Measurements from ENCODE around the gene NOC2L. TPM values are rescaled to one million over a fixed set of nuclear protein-coding genes. Genes with fewer than 3 reads are reported as not detected.

NOC2L gene
- total and polyA plus RNA-seq, 9 of the 15 experiments (the other 6 are each of a cell fraction or from before 2014, with no cell fraction given): 4.0 to 410 (median 200) TPM

DNA sequence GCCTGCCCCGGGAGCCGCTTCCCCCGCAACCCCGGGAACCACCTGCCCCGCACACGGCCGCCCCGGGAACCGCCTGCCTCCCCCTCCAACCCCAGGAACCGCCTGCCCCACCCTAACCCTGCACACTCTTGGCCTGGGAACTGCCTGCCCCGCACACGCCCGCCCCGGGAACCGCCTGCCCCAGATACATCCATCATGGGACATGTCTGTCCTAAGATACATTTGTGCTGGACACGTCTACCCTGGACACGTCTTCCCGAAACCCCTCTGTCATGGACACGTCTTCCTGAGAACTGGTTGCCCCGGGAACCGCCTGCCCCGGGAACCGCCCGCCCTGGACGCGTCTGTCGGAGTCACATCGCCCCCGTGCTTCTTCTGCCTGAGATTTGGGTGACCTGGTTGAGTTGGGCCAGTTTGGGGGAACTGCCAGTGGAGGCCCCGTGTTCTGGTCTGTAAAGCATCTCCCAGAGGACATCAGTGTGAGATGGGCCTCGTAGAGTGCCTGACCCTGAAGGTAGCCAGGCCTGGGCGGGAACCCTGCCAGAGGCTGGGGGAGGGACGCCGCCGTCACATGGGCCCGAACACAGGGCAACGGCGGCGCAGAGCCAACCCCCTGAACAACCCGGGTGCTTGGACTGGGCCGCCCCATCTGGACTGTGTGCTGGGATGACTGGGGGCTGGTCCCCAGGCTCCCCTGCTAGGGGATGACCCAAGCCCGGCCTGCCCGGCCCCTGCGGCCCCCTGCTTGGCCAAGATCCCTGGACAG, 19.2 kb upstream of the NOC2L start (continued):
- TF ChIP-seq E2F6 (IDR thresholded peaks at IDR 0.05; ENCODE audit: borderline replicate concordance in 1 of 2, extremely low read depth in 1 of 2, insufficient read depth in 1 of 2, insufficient read length in 1 of 2, low read depth in 1 of 2, low read length in 1 of 2, poor library complexity in 1 of 2, severe bottlenecking in 1 of 2) (peak in 1 of 2 experiments; percentile 78), SRSF9 (IDR thresholded peaks at IDR 0.05; ENCODE audit: borderline replicate concordance, low read depth, low read length) (no peak), SETDB1 (IDR thresholded peaks at IDR 0.05; ENCODE audit: low read length) (no peak), RBM39 (optimal IDR thresholded peaks at IDR 0.05; ENCODE audit: low read depth, low read length) (no peak), EP300 (IDR thresholded peaks at IDR 0.05; ENCODE audit: low read length) (no peak), L3MBTL2 (IDR thresholded peaks at IDR 0.05) (0 out of 2 replicates have a peak, but pooled peaks have one; percentile 39), NFIC (IDR thresholded peaks at IDR 0.05) (peak; percentile 55; the same call in 1 of the 2 replicates), NONO (IDR thresholded peaks at IDR 0.05; ENCODE audit: low read depth in 2 of 2, low read length in 1 of 2) (no peak), USF2 (CRISPR knock-in tag; IDR thresholded peaks at IDR 0.05) (peak; percentile 50; the same call in 1 of the 2 replicates), ZNF717 (CRISPR knock-in tag; IDR thresholded peaks at IDR 0.05) (no peak), ZNF780A (CRISPR knock-in tag; IDR thresholded peaks at IDR 0.05) (no peak), ZNF778 (CRISPR knock-in tag; IDR thresholded peaks at IDR 0.05) (no peak), POLR2A (conservative IDR thresholded peaks at IDR 0.05) (no peak), GTF2A2 (tag; IDR thresholded peaks at IDR 0.05) (no peak), RCOR1 (IDR thresholded peaks at IDR 0.05; ENCODE audit: borderline replicate concordance in 1 of 2, low read depth in 2 of 2, low read length in 2 of 2) (no peak), GATAD2A (IDR thresholded peaks at IDR 0.05) (0 out of 2 replicates have a peak, but pooled peaks have one; percentile 14), HES1 (IDR thresholded peaks at IDR 0.05; ENCODE audit: low read depth) (no peak), NCOA4 (IDR thresholded peaks at IDR 0.05; ENCODE audit: partially characterized antibody) (no peak)
- TF ChIP-seq, protein P1, sequence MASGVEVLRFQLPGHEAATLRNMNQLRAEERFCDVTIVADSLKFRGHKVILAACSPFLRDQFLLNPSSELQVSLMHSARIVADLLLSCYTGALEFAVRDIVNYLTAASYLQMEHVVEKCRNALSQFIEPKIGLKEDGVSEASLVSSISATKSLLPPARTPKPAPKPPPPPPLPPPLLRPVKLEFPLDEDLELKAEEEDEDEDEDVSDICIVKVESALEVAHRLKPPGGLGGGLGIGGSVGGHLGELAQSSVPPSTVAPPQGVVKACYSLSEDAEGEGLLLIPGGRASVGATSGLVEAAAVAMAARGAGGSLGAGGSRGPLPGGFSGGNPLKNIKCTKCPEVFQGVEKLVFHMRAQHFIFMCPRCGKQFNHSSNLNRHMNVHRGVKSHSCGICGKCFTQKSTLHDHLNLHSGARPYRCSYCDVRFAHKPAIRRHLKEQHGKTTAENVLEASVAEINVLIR (CRISPR knock-in tag; IDR thresholded peaks at IDR 0.05): no peak
- TF ChIP-seq, protein P2, sequence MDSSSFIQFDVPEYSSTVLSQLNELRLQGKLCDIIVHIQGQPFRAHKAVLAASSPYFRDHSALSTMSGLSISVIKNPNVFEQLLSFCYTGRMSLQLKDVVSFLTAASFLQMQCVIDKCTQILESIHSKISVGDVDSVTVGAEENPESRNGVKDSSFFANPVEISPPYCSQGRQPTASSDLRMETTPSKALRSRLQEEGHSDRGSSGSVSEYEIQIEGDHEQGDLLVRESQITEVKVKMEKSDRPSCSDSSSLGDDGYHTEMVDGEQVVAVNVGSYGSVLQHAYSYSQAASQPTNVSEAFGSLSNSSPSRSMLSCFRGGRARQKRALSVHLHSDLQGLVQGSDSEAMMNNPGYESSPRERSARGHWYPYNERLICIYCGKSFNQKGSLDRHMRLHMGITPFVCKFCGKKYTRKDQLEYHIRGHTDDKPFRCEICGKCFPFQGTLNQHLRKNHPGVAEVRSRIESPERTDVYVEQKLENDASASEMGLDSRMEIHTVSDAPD (CRISPR knock-in tag; IDR thresholded peaks at IDR 0.05): no peak
- TF ChIP-seq, protein P3, sequence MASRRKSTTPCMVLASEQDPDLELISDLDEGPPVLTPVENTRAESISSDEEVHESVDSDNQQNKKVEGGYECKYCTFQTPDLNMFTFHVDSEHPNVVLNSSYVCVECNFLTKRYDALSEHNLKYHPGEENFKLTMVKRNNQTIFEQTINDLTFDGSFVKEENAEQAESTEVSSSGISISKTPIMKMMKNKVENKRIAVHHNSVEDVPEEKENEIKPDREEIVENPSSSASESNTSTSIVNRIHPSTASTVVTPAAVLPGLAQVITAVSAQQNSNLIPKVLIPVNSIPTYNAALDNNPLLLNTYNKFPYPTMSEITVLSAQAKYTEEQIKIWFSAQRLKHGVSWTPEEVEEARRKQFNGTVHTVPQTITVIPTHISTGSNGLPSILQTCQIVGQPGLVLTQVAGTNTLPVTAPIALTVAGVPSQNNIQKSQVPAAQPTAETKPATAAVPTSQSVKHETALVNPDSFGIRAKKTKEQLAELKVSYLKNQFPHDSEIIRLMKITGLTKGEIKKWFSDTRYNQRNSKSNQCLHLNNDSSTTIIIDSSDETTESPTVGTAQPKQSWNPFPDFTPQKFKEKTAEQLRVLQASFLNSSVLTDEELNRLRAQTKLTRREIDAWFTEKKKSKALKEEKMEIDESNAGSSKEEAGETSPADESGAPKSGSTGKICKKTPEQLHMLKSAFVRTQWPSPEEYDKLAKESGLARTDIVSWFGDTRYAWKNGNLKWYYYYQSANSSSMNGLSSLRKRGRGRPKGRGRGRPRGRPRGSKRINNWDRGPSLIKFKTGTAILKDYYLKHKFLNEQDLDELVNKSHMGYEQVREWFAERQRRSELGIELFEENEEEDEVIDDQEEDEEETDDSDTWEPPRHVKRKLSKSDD (conservative IDR thresholded peaks at IDR 0.05; ENCODE audit: low read length): no peak
